ENCODE measurements around the gene DPAGT1.

- TF ChIP-seq, protein P1, sequence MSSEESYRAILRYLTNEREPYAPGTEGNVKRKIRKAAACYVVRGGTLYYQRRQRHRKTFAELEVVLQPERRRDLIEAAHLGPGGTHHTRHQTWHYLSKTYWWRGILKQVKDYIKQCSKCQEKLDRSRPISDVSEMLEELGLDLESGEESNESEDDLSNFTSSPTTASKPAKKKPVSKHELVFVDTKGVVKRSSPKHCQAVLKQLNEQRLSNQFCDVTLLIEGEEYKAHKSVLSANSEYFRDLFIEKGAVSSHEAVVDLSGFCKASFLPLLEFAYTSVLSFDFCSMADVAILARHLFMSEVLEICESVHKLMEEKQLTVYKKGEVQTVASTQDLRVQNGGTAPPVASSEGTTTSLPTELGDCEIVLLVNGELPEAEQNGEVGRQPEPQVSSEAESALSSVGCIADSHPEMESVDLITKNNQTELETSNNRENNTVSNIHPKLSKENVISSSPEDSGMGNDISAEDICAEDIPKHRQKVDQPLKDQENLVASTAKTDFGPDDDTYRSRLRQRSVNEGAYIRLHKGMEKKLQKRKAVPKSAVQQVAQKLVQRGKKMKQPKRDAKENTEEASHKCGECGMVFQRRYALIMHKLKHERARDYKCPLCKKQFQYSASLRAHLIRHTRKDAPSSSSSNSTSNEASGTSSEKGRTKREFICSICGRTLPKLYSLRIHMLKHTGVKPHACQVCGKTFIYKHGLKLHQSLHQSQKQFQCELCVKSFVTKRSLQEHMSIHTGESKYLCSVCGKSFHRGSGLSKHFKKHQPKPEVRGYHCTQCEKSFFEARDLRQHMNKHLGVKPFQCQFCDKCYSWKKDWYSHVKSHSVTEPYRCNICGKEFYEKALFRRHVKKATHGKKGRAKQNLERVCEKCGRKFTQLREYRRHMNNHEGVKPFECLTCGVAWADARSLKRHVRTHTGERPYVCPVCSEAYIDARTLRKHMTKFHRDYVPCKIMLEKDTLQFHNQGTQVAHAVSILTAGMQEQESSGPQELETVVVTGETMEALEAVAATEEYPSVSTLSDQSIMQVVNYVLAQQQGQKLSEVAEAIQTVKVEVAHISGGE (tag by site-specific recombination; conservative IDR thresholded peaks at IDR 0.05; ENCODE audit: low read depth) = 0 out of 2 replicates have a peak, but pooled peaks have one; percentile 23
- TF ChIP-seq YY1 (tag by site-specific recombination; IDR thresholded peaks at IDR 0.05) = no peak
- TF ChIP-seq ZNF510 (tag by site-specific recombination; IDR thresholded peaks at IDR 0.05; ENCODE audit: insufficient replicate concordance) = no peak
- no peak for TF ChIP-seq CTCF (tag by site-specific recombination; IDR thresholded peaks at IDR 0.05)
- TF ChIP-seq ZNF558 (tag by site-specific recombination; IDR thresholded peaks at IDR 0.05) = no peak
- TF ChIP-seq ZNF335 (tag by site-specific recombination; conservative IDR thresholded peaks at IDR 0.05) = peak; percentile 22; the same call in 1 of the 2 replicates
- TF ChIP-seq ZNF571 (tag by site-specific recombination; IDR thresholded peaks at IDR 0.05) = no peak
- TF ChIP-seq, protein P2, sequence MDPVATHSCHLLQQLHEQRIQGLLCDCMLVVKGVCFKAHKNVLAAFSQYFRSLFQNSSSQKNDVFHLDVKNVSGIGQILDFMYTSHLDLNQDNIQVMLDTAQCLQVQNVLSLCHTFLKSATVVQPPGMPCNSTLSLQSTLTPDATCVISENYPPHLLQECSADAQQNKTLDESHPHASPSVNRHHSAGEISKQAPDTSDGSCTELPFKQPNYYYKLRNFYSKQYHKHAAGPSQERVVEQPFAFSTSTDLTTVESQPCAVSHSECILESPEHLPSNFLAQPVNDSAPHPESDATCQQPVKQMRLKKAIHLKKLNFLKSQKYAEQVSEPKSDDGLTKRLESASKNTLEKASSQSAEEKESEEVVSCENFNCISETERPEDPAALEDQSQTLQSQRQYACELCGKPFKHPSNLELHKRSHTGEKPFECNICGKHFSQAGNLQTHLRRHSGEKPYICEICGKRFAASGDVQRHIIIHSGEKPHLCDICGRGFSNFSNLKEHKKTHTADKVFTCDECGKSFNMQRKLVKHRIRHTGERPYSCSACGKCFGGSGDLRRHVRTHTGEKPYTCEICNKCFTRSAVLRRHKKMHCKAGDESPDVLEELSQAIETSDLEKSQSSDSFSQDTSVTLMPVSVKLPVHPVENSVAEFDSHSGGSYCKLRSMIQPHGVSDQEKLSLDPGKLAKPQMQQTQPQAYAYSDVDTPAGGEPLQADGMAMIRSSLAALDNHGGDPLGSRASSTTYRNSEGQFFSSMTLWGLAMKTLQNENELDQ (tag by site-specific recombination; IDR thresholded peaks at IDR 0.05; ENCODE audit: low read depth) = no peak
- no peak for TF ChIP-seq ZNF747 (tag by site-specific recombination; IDR thresholded peaks at IDR 0.05)
- TF ChIP-seq ZNF416 (tag by site-specific recombination; IDR thresholded peaks at IDR 0.05) = no peak
- no peak for TF ChIP-seq ZNF138 (tag by site-specific recombination; IDR thresholded peaks at IDR 0.05; ENCODE audit: borderline replicate concordance)
- no peak for TF ChIP-seq ZNF223 (tag by site-specific recombination; IDR thresholded peaks at IDR 0.05)
- no peak for TF ChIP-seq ZNF768 (tag by site-specific recombination; IDR thresholded peaks at IDR 0.05)
These were observed 47.5 kb upstream of the DPAGT1 start, which contains the start of gene ABCG4 for GRCh38 chr11:119149018-119149785.
